IPS DF 4.7 (cell line): Measurements from ENCODE around the gene HES3.

Experiments
- DNase-seq: peaks from one replicate; pipeline ENCODE4 v3.0.0-alpha.2; 2013; ENCODE audit warnings: low spot score; ENCODE audit errors: extremely low read depth

Gene HES3

DNA sequence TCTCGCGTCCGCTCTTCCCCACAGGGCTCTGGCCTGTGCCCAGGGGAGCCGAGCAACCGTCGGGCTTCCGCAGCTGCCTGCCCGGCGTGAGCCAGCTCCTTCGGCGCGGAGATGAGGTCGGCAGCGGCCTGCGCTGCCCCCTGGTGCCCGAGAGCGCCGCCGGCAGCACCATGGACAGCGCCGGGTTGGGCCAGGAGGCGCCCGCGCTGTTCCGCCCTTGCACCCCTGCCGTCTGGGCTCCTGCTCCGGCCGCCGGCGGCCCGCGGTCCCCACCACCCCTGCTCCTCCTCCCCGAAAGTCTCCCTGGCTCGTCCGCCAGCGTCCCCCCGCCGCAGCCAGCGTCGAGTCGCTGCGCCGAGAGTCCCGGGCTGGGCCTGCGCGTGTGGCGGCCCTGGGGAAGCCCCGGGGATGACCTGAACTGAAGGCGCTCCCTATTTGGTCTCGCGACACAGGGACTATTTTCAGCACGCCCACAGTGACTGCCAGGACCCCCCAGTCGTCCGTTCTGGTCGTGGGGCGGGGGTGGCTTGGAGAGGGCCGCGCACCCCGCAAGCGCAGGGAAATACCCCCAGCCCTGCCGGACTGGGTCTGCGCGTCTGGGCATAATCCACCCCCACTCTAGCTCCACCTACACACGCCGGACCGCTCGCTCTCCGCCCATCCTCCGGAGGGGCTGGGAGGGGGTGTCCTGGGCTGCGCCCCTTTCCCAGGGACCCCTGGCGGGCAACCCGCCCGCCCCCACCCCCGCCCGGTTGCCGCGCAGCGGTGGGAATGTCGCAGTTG, 1.3 kb downstream of the HES3 start:
- no peak for DNase-seq

DNA sequence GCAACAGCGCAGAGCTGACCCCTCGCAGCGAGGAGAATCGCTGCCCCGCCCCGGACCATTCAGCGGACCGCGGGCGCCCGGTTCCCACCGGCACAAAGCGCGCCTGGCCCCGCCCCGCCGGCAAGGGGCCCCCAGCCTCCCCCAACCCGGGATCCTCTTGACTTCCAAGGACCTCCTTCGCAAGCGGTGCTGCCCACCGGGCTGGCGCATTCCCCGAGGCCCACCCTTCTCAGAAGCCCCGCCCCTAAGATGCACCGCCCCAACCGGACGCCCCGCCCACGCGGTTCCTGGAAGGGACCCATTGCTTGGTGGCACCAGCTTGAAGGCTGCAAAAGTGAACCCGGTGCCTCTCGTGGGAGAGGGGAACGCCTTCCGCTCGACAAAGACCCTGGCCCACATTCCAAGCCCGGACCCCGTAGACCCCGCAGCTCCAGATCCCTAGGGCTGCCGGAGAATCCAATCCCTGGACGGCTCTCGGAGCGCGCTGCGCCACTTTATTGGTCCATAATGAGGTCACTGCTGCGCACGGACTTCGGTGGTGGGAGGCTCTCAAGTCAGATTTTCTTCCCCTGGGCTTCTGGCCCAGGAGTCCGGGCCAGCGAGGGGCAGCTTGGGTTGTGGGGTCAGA, 2.0 kb downstream of the HES3 start:
- no peak for DNase-seq

DNA sequence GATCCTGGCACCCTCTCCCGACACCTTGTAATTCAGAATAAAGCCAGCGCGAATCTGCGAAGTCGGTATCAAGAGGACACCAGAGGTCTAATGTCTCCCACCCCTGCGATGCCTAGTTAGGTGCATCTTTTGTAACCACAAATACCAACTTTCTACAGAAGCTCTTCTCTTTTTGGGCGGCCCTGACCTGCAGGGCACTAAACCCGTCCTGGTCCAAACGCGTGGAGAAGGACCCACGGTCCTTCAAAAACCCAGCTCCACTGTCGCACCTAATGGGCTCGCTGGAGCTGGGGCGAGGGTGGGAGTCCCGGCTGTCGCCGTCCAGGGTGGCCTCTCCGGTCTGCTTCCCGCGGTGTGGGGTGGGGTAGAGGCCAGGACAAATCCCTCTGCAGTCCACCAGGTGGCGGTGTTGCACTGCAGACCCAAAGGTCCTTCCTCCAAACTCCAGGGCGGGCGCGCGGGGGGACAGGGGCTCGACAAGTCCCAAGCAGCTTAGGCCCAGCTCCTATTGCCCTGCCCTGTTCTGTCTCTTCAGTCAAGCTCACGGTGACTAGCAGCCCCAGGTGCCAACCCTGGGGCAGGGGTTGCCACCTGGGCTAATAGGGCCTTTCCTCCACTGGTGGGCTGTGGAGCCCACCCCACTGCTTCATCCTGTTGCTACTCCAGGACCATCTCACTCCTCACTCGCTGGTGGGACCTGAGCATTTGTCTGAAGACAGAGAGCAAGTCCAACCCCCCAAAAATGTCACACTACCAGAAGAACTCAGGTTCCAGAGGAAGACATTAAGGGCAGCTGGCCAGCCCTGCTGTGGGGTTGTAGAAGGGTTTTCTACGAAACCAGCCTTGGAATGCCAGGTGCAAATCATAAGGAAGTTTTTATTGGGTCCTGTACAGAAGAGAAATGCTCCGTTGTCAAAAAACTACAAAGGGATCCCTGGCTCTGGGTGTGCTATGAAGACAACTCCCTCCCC, 2.8 kb downstream of the HES3 start:
- DNase-seq, result no peak

- no peak for DNase-seq
Observed at GRCh38 chr1:6247651-6248050, 3.7 kb downstream of the HES3 start.

GRCh38 chr1:6248161-6248776, 4.3 kb downstream of the HES3 start:
- DNase-seq, result no peak

GRCh38 chr1:6248932-6249738, 5.2 kb downstream of the HES3 start:
- DNase-seq, result no peak

GRCh38 chr1:6249739-6250689, 6.0 kb downstream of the HES3 start:
- no peak for DNase-seq

- no peak for DNase-seq
Observed at GRCh38 chr1:6251233-6251632, 7.3 kb downstream of the HES3 start.

- DNase-seq, result no peak
Observed at GRCh38 chr1:6251681-6252373, 7.8 kb downstream of the HES3 start.

- DNase-seq, result no peak
Observed at GRCh38 chr1:6252374-6252710, 8.4 kb downstream of the HES3 start.

DNA sequence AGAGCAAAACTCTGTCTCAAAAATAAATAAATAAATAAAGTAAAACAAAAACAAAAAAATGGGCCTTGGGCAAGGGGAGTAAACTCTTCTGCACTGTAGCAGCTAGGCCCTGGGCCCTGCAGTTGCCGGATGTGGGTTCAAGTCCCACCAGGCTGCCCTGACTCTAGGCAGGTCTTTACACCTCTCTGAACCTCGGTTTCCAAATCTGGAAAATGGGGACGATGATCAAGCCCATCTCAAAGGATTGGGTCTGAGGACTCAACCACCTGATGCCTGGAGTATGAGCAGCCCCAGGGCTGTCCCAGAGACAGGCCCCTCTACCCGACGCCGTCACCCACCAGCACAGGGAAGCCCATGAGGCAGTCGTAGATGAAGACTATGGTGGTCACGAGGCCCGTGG, 9.4 kb downstream of the HES3 start:
- DNase-seq, result no peak

- DNase-seq, result no peak
Observed at GRCh38 chr1:6254691-6255090, 10.7 kb downstream of the HES3 start.

GRCh38 chr1:6256645-6257044, 12.7 kb downstream of the HES3 start:
- DNase-seq, result no peak

DNA sequence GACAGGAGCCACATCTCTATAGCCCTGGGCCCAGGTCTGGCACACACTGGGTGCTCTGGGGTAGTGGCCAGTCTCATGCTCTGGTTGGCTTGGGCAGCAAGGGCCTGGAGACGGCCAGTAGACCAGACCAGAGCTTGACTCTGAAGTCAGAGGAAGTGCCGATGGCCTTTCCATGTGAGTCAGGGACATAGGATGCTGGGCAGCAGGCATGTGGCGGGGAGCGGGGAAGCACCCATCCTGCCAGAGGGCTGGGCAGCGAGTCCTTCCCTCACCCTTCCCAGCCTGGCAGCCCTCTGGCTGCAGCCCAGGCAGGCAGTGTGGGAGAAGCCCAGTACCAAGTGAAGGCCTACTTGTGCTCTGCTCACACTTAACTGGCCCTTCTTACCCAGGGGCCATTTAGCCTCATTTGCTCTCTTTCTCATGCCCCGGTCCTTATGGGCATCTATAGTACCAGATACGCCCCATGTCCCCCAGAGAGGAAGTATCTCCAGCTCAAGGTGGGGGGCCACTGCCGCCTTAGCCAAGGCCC, 13.6 kb downstream of the HES3 start:
- no peak for DNase-seq

DNA sequence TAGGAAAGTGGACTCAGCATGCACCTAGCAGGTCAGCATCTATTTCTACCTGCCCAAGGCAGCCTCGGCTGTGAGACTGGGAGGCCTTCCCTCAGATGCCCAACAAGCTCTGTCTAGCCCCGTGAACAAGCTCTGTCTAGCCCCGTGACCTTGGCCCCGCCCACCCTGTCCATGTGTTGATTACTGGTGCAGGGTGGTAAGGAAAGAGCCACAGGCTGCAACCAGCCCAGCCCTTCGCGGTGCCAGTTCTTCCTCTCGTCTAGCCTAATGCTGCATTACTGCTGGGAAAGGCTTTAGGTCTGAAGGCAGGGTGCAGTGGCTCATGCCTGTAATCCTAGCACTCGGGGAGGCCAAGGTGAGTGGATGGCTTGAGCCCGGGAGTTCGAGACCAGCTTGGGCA, 14.7 kb downstream of the HES3 start:
- DNase-seq, result no peak

DNA sequence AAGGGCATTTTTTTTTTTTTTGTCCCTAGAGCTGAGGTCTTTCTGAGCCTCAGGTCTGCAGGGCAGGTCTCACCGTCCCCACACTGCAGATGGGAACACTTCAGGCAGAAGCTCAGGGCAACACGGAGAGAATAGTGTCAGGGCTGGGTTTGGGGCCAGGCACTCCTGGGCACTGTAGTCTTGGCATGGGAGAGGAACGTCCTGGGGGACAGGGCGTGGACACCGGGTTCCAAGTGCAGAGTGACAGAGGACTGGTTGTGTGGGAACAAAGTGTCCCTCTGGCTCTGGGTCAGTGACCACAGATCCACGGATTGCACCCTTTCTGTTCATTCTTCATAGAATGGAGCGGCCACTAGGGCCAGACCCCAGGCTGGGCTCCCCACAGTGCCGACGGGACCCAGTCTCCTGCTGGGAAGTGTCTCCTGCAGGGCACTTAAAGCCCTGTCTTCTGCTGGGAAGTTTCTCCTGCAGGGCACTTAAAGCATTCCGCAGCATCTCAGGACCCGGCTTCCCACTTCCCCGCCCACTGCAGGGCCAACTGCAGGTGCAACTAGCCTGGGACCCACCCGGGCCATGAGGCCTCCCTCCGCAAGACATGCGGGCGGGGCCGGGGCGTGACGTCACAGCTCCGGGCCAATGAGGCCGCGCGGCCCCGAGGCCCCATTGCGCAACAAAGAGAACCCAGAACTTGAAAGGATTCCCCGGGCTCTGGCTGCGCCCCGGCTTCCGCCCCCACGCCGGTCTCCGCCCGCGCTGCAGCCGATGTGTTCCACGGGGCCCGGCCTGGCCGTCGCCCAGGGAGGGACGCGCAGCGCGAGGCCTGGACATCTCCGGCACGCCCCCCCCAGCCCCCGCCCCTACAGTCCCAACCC, 15.7 kb downstream of the HES3 start:
- DNase-seq, result no peak

GRCh38 chr1:6260433-6260934, 16.5 kb downstream of the HES3 start:
- no peak for DNase-seq
